Stimulated activated CD4-positive, alpha-beta T cell treated with anti-CD3 and anti-CD28 coated beads, Interleukin-12 subunit alpha, Interleukin-12 subunit beta, amount 100 ng/mL, for 24 hours (primary cell): ENCODE results near the gene PIGL.
"Not testable (repeated sequence)": the region's sequence is repeated elsewhere in the genome, so short reads cannot be mapped to it uniquely, and the experiment has no call there.

Experiments
- DNase-seq, 2 experiments: peaks; one replicate each; pipeline ENCODE4 v3.0.0-alpha.2; 2020; ENCODE audit warnings: low read depth in 2 of 2

Gene PIGL

GRCh38 chr17:16273929-16274339 lies 56.9 kb downstream of the PIGL start:
- DNase-seq: no peak

- no peak for DNase-seq
Measured at GRCh38 chr17:16275024-16275423, 58.0 kb downstream of the PIGL start.

- DNase-seq: no peak
Measured at GRCh38 chr17:16277163-16277562, 60.2 kb downstream of the PIGL start.

- no peak for DNase-seq
Measured at GRCh38 chr17:16281351-16281750, 64.3 kb downstream of the PIGL start.

GRCh38 chr17:16282522-16282921 lies 65.5 kb downstream of the PIGL start:
- DNase-seq: no peak

GRCh38 chr17:16283705-16284104 lies 66.7 kb downstream of the PIGL start:
- DNase-seq: no peak

GRCh38 chr17:16285646-16286008 lies 68.6 kb downstream of the PIGL start:
- no peak for DNase-seq

- DNase-seq: peak; percentile 51 to 68
Measured at GRCh38 chr17:16286009-16286946, 69.3 kb downstream of the PIGL start.

- no peak for DNase-seq
Measured at GRCh38 chr17:16286947-16287562, 70.0 kb downstream of the PIGL start.

GRCh38 chr17:16287563-16288027 lies 70.6 kb downstream of the PIGL start:
- DNase-seq: no peak

GRCh38 chr17:16288860-16289571 lies 72.0 kb downstream of the PIGL start:
- DNase-seq: no peak

GRCh38 chr17:16293931-16294330 lies 76.9 kb downstream of the PIGL start:
- DNase-seq: no peak

- DNase-seq: no peak
Measured at GRCh38 chr17:16294560-16294959, 77.5 kb downstream of the PIGL start.

GRCh38 chr17:16296072-16296471 lies 79.1 kb downstream of the PIGL start:
- not testable (repeated sequence) for DNase-seq

GRCh38 chr17:16297367-16298139 lies 80.5 kb downstream of the PIGL start:
- no peak for DNase-seq

GRCh38 chr17:16298140-16298662 lies 81.2 kb downstream of the PIGL start:
- no peak for DNase-seq

- no peak for DNase-seq
Measured at GRCh38 chr17:16300554-16300953, 83.5 kb downstream of the PIGL start.

- no peak for DNase-seq
Measured at GRCh38 chr17:16301963-16302855, 85.2 kb downstream of the PIGL start.

GRCh38 chr17:16302856-16303255 lies 85.8 kb downstream of the PIGL start:
- no peak for DNase-seq

- DNase-seq: no peak
Measured at GRCh38 chr17:16304830-16305229, 87.8 kb downstream of the PIGL start.
